GM10266 (cell line): ENCODE data around the gene FABP6.
"Not testable (repeated sequence)": the region's sequence is repeated elsewhere in the genome, so short reads cannot be mapped to it uniquely, and the experiment has no call there.

ENCODE experiments used
- DNase-seq: peaks from one replicate; pipeline ENCODE4 v3.0.0; 2012; ENCODE audit errors: extremely low spot score
- CTCF ChIP-seq: IDR thresholded peaks from 2 replicates; pipeline ENCODE4 v1.5.1; 2012; ENCODE audit warnings: mild to moderate bottlenecking, low read depth; ENCODE audit not compliant: control insufficient read depth, insufficient read depth; ENCODE audit errors: missing control alignments

The FABP6 gene

GRCh38 chr5:160242145-160242544 lies 12.8 kb downstream of the FABP6 start:
- TF ChIP-seq CTCF: no peak
- DNase-seq: no peak

GRCh38 chr5:160245506-160246086 lies 16.3 kb downstream of the FABP6 start:
- TF ChIP-seq CTCF: no peak
- no peak for DNase-seq

GRCh38 chr5:160249570-160249969 lies 20.3 kb downstream of the FABP6 start:
- DNase-seq: not testable (repeated sequence)

GRCh38 chr5:160250226-160250625 lies 20.9 kb downstream of the FABP6 start:
- TF ChIP-seq CTCF: no peak
- DNase-seq: no peak

DNA sequence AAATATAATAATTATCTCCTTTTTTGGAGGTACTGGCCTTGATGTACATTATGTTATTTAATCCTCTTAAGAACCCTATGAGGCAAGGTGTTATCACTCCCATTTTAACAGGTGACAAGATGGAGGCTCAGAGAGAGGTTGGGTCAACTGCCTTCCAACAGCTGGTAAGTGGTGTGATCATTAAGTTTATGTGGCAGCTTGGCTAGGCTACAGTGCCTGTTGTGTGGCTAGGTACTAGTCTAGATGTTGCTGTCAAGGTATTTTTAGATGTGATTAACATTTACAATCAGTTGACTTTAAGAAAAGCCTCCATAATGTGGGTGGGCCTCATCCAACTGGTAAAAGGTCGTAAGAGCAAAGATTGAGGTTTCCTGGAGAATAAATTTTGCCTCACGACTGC lies 21.5 kb downstream of the FABP6 start:
- no peak for DNase-seq
- no peak for TF ChIP-seq CTCF

DNA sequence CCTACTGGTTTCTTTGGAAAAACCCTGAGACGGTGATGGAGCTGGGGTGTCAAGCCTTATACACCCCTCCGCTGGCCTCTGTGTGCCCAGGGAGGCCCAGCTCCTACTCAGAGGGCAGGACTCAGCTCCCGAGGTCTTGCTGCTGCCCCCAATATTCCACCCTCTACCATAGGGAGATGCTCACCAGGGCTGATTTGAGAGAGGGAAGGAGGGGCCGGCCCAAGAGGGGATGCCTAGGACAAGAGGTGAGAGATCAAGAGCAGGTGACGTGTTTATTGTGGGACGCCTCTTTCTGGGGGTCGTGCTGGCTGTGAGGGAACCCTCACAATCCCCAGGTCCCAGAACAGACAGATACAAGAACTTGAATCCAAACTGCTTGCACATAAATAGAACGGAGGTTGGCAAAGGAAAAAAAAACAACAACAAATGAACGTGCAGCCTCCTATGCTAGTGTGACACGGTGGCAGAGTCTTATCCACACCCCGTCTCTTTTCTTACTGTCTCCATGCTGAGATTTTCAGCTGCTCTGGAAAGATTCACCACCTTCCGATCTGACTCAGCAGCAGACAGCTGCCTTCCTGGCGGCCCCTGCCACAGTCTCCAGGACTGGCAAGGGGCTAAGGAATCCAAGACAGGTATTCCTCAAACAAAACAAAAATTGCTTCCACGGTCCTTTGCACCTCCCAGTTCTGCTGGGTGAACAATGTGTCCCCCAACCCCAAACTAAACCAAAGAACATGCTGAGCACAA lies 22.3 kb downstream of the FABP6 start:
- no peak for DNase-seq

DNA sequence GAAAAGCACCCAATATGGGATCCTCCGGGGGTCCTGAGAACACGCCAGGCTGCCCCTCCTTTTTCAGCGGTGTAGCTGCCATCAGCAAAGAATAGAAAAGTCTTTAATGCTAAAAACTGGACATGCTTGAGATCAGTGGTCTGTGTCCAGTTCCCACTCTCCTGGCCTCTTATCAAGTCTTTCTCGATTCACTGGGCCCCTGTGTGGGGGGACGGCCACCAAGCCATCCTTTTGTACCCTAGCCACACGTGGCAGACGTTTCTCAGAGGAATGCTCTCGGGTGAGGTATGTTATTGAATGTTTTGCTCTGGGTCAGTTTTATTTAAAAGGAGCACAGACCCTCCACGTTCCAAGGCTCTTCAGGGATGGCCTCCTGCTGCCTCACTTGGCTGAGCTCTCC lies 23.6 kb downstream of the FABP6 start:
- TF ChIP-seq CTCF: no peak
- DNase-seq: no peak

More for the DNA sequence above, 22.3 kb downstream of the FABP6 start:
- no peak for TF ChIP-seq CTCF
